ENCODE results near the gene IQGAP3.
"Not testable (repeated sequence)": the region's sequence is repeated elsewhere in the genome, so short reads cannot be mapped to it uniquely, and the experiment has no call there.

IQGAP3 gene

DNA sequence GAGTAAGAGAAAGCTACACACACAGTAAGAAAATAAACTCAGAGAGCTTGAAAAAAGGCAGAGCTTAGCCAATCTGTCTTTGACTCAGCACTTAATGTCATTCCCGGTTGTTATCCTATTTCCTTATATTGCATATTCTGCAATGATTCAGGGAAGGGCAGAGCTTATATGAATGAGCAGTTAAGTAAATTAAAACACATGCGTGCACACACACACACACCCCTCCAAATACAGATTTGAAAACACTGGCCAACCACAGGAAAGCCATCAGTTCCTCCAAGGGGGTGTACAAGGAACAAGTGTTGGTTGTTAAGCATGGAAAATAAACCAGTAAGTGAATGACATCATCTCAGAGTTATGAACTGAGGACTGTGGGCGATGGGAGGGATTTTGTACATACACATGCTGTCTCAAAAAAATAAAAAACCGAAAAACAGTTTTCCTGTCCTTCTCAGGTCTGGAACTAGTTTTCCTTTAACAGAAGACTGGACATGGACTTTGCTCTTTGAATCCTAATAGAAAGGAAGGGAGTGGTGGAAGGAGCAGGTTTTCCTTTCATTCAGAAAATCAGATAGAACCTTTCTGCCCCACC lies 1.0 kb downstream of the IQGAP3 start:
- no peak for DNase-seq

DNA sequence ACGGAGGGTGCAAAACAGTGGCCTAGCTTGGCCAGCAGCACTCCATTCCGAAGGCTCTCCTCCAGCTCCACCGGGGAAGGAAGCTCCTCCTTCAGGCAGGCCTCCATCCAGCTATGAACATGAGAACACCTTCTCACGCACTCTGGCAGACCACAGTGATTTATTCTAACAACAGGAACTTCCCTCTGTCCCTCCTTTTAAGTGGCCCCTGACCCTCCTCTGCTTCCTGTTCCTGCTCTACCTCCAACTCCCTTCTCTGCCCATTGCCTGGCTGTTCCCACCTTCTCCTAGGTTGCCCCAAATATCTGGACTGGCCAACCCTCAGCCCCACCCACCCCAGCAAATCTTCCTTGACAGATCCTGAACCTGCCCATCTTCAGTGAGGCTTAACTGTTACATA lies 5.9 kb downstream of the IQGAP3 start:
- no peak for DNase-seq

DNA sequence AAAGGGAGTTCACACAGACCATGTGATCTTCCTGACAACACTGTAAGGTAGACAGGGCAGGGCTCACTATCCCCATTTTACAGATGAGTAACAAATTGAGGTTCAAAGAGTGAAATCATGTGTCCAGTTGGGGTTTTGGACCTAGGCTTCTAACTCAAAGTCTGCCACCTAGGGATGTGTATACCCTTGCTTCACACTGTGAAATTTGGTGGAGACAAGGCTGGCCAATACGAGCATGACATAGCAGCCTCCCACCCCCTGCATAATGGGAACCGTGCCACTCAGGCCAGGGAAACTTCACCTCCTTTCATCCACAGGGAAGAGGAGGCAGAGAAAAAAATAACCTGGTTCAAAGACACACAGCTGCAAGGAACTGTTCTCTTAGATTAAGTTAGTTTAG lies 6.8 kb downstream of the IQGAP3 start:
- DNase-seq = no peak

DNA sequence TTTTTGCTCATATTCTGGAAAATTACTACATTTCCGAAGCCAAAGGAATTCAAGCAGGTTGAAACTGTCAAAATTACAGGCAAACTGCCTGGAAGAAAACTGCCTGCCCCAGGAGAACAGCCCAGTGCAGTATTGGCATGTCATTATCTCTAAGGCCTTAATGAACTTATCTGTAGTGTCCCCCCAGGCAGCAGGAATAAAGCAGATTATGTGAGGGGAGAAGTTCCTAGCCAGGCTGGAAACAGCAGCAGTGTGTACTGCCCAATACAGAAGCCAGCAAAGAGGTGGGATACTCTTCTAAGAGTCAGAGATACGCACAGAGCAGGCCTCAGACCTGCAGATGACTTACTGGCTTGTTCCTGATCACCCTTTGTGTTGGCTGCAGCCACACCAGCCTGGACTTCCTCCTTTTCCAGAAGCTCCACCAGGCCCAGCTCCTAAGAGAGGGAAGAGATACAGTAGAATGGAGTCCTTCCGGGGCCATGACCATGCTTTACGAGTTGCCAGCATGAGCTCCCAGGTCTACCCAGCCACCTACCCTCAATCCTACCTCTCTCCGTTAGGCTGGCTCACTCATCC lies 11.7 kb downstream of the IQGAP3 start:
- no peak for DNase-seq

DNA sequence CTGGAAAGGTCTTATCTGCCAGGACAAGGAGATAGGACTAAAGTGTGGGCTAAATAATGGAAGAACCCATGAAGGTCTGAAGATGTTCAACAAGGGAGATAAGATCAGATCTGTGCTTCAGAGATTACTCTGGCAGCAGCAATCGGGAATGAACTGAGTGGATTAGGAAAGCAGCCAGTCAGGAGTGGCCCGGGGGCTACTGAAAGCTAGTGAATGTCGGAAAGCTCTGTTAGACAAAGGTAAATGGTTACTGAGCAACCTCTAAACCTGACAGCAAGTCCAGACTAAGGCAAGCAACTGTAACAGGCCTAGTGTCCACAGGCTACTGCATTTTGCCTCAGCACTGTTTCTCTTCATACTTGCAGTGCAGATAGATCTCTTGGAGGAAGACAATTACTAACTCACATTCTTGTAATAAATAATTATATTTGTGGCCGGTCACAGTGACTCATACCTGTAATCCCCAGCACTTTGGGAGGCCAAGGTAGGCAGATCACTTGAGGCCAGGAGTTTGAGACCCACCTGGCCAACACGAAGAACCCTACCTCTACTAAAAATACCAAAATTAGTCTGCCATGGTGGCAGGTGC lies 12.5 kb downstream of the IQGAP3 start:
- no peak for DNase-seq

DNA sequence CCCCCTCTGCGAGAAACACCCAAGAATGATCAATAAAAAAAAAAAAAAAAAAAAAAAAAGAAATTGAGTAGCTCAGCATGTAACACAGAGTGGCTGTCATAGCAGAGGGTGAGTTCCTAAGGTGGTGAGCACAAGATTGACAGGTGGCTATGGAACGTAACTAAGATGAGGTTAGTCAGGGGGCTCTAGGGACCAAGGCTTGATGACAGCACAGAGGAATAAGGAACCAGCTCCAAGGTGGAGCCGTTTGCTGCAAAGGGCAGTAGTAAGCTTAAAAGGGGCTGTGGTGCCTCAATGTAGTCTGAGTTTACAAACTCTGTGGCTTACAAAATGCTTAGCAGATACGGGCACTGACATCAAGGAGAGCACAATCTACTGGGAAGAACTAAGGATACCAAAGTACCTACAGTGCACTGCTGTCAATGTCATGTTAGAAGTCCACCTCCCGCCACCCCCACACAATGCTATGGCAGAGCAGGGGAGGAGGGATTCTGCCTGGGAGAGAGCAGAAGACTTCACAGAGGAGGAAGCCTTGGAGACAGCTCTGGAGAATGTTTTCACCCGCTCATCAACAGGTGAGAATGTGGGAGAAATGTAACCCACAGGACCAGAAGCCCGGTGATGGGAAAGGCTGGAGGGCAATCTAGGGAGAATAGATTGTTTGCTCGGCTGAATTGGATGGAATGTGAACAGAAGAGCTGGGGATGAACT lies 13.1 kb downstream of the IQGAP3 start:
- DNase-seq = no peak

DNA sequence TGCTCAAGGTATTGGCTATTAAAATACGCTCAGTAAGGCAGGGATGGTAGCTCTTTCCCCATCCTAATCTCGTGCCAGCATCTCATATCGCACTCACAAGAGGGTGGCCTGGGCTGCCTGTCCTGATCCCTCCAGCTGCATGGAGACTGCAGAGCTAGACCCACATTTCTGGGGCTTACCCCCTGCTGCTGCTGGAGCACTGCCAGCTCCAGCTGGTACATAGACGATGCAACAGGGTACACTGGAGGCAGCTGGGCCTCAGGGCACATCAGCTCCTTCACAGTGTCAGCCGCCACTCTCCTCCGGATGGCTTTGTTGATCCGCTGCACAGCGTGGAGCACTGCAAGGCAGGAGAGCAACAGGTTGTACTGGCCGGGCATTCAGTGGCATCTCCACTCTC lies 16.0 kb downstream of the IQGAP3 start:
- no peak for DNase-seq

DNA sequence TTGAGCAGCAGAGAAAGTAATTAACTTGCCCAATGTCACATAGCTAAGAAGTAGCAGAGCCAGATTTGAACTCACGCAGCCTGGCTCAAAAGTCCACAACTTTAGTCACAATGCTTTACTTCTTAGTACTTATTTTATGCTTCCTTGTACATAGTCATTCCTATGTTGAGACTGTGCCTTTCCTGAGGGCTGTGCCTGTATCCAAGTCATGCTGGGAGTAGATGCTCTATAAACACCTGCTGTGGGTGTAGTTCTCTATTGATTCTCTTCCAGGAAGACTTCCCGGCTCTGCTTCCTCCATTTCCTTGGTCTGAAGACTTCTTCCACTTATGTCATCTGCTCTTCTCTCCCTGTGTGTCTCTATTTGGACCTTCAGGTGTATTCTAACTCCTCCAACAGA lies 16.6 kb downstream of the IQGAP3 start:
- no peak for DNase-seq

DNA sequence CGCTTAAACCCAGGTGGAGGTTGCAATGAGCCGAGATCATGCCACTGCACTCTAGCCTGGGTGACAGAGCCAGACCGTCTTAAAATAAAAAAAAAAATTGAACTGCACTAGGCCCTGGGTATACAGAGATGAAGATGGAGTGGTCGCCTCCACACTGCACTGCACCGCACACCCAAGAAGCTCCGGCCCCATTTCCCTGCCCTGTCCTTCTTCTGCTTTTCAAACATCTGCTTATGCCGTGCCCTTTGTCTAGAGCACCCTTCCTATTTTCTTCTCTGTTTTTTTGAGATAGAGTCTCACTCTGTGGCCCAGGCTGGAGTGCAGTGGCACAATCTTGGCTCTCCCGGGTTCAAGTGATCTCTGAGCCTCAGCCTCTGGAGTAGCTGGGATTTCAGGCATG lies 17.4 kb downstream of the IQGAP3 start:
- DNase-seq = no peak

DNA sequence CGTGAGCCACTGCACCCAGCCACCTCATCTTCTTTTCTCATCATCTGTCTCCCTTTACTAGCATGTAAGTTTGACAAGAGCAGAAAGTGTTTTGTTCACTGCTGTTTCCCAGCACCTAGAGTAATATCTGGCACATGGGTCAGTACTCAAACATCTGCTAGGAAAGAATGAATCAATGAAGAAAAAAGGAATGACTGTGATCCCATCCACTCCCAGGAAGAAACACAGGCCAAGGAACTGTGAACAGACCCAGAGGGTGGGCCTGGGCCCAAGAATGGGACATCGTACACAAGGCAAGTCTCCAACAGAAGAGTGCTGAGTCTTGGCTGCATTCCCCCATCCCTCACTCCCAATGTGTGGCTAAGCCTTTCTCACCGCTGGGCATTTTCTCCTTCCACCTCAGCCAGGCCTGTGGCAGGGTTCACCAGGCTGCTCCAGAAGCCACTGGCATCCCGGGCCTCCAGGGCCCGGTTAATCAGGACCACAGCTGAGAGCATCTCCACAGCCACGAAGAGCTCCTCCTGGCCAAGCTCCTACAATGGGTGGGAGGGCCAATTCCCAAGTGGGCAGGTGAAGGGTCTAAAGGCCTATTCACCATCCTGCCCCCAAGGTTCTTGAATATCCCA lies 18.4 kb downstream of the IQGAP3 start:
- DNase-seq = no peak

DNA sequence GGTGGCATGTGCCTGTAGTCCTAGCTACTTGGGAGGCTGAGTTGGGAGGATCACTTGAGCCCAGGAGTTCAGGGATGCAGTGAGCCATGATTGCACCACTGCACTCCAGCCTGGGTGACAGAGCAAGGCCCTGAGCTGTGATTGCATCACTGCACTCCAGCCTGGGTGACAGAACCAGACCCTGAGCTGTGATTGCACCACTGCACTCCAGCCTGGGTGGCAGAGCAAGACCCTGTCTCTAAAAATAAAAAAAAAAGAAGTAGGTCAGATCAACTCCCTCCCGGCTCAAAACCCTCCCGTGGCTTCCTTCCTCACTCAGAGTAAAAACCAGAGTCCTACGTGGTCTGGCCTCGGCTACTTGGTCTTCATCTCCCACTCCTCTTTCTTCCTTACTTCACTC lies 19.4 kb downstream of the IQGAP3 start:
- not testable (repeated sequence) for DNase-seq

DNA sequence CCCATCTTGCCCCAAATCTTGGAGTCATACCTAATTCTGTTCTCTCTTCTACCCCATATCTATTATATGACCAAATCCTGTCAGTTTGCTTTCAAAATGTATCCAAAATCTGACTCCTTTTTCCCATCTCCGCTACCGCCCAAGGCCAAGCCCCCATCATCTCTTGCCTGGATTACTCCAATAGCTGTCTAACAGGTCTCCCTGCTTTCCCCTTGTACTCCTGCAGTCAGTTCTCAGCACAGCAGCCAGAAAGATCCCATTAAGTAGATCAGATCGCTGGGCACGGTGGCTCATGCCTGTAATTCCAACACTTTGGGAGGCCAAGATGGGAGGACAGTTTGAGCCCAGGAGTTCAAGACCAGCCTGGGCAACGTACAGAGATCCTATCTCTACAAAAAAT lies 19.8 kb downstream of the IQGAP3 start:
- no peak for DNase-seq

DNA sequence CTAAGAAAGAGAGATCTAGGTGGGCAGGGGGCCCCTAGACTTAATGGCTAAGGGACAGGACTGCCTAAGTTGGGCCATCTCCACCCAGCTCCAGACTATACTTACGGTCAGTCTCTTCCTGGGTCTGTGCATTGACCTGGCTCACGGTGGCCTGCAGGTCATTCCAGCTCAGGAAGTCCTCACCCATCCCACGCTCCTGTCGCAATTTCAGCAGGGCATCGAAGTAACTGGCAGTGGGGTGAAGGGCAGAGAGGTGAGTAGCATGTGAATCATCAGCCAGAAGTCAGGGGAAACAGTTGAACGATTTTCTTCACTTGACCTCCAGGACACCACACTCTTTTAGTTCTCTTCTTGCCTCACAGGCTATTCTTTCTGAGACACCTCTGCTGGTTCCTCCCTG lies 20.5 kb downstream of the IQGAP3 start:
- DNase-seq = no peak

DNA sequence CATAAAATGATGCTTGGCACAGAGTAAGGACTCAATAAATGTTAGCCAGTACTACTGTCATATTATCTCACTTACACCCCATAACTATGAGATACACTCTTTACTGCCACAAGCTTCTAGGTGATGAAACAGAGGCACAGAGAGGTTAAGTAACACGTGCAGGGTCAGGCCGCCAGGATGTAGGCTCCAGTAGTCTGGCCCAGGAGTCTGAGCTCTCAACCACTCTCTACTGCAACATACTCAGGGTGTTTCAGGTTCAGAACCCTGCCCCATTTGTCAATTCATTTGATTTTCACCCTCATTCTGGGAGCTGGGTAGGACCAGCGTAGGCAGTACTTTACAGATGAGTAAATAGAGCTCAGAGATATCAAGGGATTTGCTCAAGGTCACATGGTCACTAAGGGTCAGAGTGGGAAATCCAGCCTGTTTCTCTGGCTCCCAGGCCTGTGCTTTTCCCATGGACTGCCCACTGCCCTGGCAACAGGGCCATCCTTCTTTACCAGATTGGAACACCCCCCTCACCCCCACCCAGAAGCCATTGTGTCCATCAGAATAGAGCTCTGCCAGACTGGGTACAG lies 21.2 kb downstream of the IQGAP3 start:
- DNase-seq = no peak

DNA sequence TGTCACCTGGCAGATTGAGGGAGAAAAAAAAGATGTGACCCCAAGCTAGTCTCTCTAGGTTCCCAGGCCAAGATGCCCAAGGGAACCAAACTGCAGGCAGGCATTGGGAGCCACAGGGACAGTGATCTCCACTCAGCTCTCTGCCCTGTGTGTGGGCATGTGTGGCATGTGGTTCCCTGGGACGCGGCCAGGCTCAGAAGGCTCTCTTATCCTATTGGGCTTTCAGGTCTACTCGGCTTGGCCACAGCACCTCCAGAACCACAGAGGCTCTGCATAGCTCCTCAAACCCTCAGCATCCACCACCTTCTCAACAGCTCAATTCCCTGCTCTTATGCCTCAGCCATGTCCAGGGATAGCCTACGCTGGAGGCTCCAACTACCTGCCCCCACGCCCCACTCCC lies 22.0 kb downstream of the IQGAP3 start:
- DNase-seq = no peak

DNA sequence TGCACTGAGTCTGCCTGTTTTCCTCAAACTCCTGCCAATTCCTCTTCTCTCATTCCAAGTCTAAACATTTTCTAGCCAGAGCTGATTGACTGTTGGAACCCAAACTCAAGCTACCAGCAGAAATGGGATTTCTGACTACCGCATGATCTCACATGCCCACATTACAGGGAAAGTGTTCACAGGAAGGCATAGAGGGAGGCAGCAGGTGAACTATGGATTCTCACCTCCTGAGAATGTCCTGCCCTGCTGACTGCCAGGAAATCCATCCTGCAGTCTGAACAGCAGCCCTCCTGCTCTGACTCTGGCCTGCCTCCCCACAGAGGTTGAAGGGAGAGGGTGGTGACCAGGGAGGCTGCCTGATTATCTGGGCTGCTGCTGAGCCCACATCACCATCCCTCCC lies 22.5 kb downstream of the IQGAP3 start:
- no peak for DNase-seq

DNA sequence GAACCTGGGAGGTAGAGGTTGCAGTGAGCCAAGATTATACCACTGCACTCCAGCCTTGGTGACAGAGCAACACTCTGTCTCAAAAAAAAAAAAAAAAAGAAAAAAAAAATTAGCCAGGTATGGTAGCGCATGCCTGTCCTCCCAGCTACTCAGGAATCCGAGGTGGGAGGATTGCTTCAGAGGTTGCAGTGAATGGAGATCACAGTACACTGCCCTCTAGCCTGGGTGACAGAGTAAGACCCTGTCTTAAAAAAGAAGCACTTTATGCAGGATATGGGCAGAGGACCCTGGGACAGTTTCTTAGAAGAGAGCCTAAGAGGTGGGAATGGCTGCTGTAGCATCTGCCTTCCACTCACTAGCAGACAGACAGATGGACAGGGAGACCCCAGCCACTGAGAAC lies 23.0 kb downstream of the IQGAP3 start:
- DNase-seq = no peak

DNA sequence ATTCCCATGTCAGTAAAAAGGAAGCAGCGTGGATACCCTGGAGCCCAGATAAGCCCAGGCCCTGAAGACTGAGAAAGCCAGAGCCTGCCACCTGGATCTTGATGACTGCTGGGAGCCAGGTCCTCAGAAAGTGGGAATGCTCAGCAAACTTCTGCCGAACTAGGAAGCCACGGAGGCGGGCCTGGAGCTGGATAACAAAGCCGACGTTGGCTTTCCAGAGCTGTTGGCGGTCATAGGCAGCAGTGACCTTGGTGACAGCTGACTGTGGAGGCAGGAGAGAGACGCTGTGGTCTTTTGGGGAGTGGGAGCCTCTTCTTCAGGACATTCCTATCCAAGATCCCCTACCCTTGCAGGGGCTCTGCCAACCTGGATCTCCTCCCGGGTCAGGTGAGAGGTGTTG lies 24.4 kb downstream of the IQGAP3 start:
- no peak for DNase-seq

DNA sequence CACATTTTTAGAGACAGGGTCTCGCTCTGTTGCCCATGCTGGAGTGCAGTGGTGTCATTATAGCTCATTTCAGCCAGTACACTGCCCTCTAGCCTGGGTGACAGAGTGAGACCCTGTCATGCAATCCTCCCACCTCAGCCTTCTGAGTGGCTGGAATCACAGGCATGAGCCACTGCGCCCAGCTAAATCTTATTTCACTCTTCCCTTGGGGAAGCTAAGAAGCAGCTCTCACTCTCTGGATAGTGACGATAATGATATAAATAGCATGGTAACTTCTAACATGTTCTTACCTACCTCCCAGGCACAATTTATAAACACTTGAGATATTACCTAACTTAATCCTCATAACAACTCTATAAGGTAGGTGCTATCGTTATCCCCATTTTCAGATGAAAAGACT lies 24.9 kb downstream of the IQGAP3 start:
- DNase-seq = no peak

DNA sequence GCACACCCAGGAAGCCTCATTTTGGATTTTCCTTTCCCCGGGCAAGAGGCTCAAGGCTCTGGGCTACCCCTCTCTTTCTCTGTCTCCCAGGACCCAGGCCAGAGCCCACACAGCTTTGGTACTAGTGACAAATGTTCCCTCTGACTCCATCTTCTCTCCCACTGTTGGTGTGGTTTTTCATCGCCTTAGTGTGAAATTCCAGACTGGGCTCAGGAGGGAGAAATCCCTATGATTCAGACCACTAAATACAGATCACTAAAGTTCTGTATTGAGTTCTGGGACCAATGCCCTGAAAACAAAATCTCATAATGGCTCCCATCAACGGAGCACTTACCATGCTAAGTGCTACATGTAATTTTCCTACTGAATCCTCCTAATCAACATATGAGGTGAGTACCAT lies 26.1 kb downstream of the IQGAP3 start:
- no peak for DNase-seq

DNA sequence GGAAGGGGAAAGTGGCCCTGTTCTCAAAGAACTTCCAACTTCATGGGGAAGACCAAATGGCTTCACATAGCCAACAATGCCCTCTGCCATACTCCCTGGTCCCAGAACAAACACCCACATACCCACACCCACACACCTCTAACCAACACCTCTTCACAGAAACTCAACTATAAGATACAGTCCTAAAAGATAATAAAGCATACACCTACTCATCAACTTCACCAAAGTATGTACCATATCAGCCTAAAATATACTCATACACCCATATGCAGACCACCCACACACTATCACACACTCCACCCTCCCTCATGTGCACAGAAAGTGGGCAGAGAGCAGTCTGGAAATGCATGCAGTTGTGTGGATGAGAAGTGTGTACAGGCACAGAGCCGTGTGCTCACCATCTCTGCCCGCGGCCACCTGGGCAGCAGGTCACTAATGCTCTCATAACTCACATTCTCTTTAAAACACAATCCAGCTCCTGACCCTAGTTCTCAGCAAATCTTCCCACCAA lies 27.7 kb downstream of the IQGAP3 start:
- DNase-seq = no peak

DNA sequence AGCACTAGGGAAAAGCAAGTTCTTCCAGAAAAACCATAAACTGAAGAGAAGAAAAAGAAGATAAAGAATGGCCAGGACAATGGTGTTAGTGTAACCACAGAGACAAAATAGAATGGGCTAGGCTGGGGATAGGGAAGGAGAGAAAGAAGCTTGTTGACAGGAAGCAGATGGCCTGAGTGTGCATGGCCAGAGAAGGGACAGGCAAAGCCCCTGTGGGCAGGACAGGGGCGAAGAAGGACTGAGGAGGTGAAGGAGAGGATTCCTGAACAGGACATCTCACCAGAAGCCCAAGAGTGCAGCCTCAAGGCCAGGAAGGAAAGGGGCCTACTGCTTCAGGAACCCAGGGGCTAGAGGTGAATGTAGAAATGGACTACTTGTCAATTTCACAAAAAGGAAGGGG lies 29.3 kb downstream of the IQGAP3 start:
- DNase-seq = no peak

DNA sequence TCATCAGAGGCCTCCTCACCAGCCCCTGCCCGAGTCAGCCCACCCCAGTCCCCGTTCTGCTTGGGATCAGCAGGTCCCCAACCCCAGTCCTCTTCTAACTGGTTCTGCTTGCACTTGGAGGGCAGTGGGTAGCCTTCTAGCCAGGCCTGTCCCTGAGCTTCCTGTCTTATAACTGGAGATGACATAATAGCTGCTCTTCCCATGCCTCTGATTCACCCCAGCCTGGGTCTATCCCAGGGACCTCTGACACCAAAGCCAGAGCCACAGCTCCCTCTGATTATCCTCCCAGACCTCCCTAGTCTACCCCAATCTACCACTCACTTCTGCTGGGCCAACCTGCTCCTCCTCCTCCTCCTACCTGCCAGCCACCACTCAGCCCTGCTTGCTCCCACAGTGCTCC lies 31.4 kb downstream of the IQGAP3 start:
- no peak for DNase-seq
